Measurements from ENCODE around the gene CTIF.

The CTIF gene

DNA sequence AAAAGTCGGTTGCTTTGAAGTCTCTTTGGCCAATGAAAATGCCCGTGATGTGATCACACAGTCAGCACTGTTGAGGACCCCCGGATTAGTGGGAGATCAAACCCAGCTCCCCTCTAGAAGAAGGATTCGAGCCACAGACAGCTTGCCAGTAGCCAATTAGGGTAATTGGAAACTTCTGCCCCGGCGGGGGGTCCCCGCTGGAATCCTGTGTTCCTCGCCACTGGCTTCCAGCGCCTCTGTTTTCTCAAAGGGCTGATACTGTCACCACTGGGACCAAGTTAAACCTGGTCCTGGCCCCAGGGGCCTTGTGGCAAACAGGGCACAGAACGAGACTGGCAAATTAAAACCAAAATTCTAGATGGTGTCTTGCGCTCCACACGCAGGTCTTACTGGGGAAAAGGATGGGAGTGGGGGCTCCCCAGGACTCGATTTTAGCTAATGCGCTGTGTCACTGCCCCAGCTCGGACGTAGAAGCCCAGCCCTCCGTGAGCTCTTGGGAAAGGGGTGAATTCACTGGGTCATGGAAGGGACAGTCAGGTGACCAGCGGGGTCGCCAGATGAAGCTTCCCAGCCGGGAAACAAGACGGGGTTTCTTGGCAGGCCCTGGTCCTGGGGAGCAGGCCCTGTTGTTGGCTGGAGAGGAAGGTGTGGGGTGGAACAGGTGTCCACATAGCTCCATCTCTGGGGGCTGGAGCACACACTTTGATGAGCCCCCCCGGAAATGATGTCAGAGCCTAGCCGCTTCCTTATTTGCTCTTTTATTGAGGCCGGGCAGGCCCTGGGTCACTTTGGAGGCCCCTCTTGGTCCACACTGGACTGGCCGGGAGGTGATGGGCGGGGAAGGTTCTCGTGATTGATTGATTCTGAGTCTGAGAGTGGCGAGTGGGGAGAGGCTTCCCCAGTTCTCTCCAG is 321.7 kb downstream of the CTIF start:
- H3K4me3 ChIP-seq (ENCODE audit: low read length), result no peak overlapping the region
- H4K20me1 ChIP-seq (ENCODE audit: insufficient read depth, low read length), result no peaks in the 10 kb centered on the region
- H3K9ac ChIP-seq (ENCODE audit: low read length), result no peak overlapping the region
- no peak overlapping the region for H3K4me2 ChIP-seq (ENCODE audit: low read length)
- peaks cover 3% of the 10 kb centered on the region for H3K4me1 ChIP-seq (ENCODE audit: low read length)
- H3K27me3 ChIP-seq (ENCODE audit: low read depth, low read length), result no peaks in the 10 kb centered on the region
- H3K36me3 ChIP-seq (replicated peaks; ENCODE audit: low read depth, low read length), result peaks cover 4% of the 10 kb centered on the region
- TF ChIP-seq EZH2phosphoT487 (IDR thresholded peaks at IDR 0.05; ENCODE audit: low read depth), result no peak
- TF ChIP-seq, protein P1, sequence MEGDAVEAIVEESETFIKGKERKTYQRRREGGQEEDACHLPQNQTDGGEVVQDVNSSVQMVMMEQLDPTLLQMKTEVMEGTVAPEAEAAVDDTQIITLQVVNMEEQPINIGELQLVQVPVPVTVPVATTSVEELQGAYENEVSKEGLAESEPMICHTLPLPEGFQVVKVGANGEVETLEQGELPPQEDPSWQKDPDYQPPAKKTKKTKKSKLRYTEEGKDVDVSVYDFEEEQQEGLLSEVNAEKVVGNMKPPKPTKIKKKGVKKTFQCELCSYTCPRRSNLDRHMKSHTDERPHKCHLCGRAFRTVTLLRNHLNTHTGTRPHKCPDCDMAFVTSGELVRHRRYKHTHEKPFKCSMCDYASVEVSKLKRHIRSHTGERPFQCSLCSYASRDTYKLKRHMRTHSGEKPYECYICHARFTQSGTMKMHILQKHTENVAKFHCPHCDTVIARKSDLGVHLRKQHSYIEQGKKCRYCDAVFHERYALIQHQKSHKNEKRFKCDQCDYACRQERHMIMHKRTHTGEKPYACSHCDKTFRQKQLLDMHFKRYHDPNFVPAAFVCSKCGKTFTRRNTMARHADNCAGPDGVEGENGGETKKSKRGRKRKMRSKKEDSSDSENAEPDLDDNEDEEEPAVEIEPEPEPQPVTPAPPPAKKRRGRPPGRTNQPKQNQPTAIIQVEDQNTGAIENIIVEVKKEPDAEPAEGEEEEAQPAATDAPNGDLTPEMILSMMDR (IDR thresholded peaks at IDR 0.05; ENCODE audit: low read depth, low read length), result no peak
- H3K9me3 ChIP-seq (ENCODE audit: insufficient read depth, low read length), result no peaks in the 10 kb centered on the region
- no peaks in the 10 kb centered on the region for H3K79me2 ChIP-seq (ENCODE audit: low read length)
- H2AFZ ChIP-seq (ENCODE audit: low read depth, low read length), result no peak overlapping the region
- no peak overlapping the region for H3K27ac ChIP-seq (ENCODE audit: low read length)

DNA sequence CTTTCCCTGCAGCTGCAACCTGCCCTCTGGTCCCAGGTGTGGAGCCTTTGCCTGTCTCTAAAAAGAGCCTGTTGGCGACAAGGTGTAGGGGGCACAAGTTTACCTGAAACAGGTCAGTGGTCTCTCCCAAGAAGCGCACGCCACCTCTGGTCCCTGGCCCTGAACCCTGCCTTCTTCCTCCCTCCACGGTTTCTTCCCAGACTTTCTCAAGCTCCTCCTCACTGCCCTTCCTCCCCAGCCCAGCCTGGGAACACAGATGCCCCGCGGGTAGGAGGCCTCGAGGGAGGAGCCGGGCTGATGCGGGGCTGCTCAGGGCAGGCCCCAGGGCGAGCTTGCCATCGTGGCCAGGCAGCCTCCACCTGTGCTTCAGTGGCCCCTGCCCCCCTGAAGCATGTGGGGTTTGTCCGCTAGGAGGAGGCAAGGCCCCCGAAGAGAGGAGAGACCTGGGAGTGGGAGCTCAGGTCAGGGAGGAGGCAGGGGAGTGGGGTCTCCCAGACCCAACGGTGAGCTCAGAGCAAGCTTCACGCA is 322.4 kb downstream of the CTIF start:
- H3K9ac ChIP-seq (ENCODE audit: low read length), result no peak overlapping the region
- no peak overlapping the region for H3K4me2 ChIP-seq (ENCODE audit: low read length)
- no peak overlapping the region for H3K27ac ChIP-seq (ENCODE audit: low read length)
- no peaks in the 10 kb centered on the region for H3K9me3 ChIP-seq (ENCODE audit: insufficient read depth, low read length)
- no peak for TF ChIP-seq EZH2phosphoT487 (IDR thresholded peaks at IDR 0.05; ENCODE audit: low read depth)
- TF ChIP-seq, protein P1 (IDR thresholded peaks at IDR 0.05; ENCODE audit: low read depth, low read length), result no peak
- H3K27me3 ChIP-seq (ENCODE audit: low read depth, low read length), result no peaks in the 10 kb centered on the region
- H3K4me1 ChIP-seq (ENCODE audit: low read length), result peaks cover under 1% of the 10 kb centered on the region; the same call in 1 of the 2 replicates
- peaks cover 9% of the 10 kb centered on the region for H3K36me3 ChIP-seq (replicated peaks; ENCODE audit: low read depth, low read length)
- H4K20me1 ChIP-seq (ENCODE audit: insufficient read depth, low read length), result no peaks in the 10 kb centered on the region
- H3K4me3 ChIP-seq (ENCODE audit: low read length), result no peak overlapping the region
- no peak overlapping the region for H2AFZ ChIP-seq (ENCODE audit: low read depth, low read length)
- H3K79me2 ChIP-seq (ENCODE audit: low read length), result no peaks in the 10 kb centered on the region

DNA sequence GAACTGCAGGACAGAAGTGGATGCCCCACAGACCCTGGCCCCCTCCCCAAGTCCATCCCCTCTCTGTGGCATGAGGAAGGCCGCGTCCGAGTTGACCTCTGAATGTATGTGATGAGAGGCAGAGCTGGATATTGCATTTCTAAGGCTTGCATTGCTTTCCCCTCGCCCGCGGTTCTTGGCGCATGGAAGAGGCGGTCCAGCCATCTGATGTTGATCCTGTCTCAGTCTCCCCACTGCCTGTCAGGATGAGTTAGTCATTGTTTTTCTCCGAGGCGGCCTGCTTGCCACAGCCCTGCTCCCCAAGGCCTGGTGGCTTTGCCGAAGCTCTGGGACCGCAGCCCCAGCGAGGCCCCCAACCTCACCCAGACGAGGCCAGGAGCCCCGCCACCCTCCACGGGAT is 323.3 kb downstream of the CTIF start:
- H3K36me3 ChIP-seq (replicated peaks; ENCODE audit: low read depth, low read length), result peaks cover 10% of the 10 kb centered on the region
- H3K4me2 ChIP-seq (ENCODE audit: low read length), result no peak overlapping the region
- no peaks in the 10 kb centered on the region for H3K27me3 ChIP-seq (ENCODE audit: low read depth, low read length)
- H2AFZ ChIP-seq (ENCODE audit: low read depth, low read length), result no peak overlapping the region
- no peak for TF ChIP-seq EZH2phosphoT487 (IDR thresholded peaks at IDR 0.05; ENCODE audit: low read depth)
- TF ChIP-seq, protein P1 (IDR thresholded peaks at IDR 0.05; ENCODE audit: low read depth, low read length), result no peak
- no peaks in the 10 kb centered on the region for H3K9me3 ChIP-seq (ENCODE audit: insufficient read depth, low read length)
- H3K27ac ChIP-seq (ENCODE audit: low read length), result no peak overlapping the region
- no peak overlapping the region for H3K9ac ChIP-seq (ENCODE audit: low read length)
- H3K4me1 ChIP-seq (ENCODE audit: low read length), result no peaks in the 10 kb centered on the region
- H3K4me3 ChIP-seq (ENCODE audit: low read length), result no peak overlapping the region
- H3K79me2 ChIP-seq (ENCODE audit: low read length), result no peaks in the 10 kb centered on the region
- no peaks in the 10 kb centered on the region for H4K20me1 ChIP-seq (ENCODE audit: insufficient read depth, low read length)

DNA sequence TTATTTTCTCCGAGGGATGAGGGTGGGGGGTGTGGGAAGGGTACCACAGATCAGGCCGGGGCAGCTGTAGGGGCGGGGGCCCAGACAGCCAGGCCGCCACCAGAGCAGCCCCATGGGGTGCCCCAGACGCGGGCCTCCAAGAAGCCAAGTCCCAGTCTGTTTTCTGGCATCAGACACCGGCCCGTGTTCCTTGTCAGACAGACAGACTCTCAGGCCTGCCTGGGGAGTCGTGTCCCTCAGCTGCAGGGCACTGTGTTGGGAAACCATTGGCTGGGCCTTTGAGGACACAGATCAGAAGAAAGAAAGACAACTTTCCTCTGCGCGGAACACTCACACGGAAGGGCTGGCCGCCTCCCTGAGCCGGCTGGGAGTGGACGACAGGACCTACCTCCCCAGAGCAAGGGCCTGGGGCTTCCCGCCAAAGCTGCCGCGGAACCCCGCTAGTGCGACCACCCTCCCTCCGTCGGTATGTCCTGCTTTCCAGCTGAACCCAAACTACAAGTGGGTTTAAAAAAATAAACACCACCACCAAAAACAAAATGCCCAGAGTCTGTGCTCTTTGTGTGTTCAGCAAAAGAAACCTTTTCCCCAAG is 323.9 kb downstream of the CTIF start:
- Histone ChIP-seq H3K4me2 (ENCODE audit: low read length) (no peak overlapping the region), H3K27me3 (ENCODE audit: low read depth, low read length) (no peaks in the 10 kb centered on the region), H3K36me3 (replicated peaks; ENCODE audit: low read depth, low read length) (peaks cover 10% of the 10 kb centered on the region), H3K4me1 (ENCODE audit: low read length) (peaks cover under 1% of the 10 kb centered on the region), H4K20me1 (ENCODE audit: insufficient read depth, low read length) (no peaks in the 10 kb centered on the region), H2AFZ (ENCODE audit: low read depth, low read length) (no peak overlapping the region), H3K27ac (ENCODE audit: low read length) (no peak overlapping the region), H3K79me2 (ENCODE audit: low read length) (no peaks in the 10 kb centered on the region), H3K9me3 (ENCODE audit: insufficient read depth, low read length) (no peaks in the 10 kb centered on the region), H3K4me3 (ENCODE audit: low read length) (no peak overlapping the region), H3K9ac (ENCODE audit: low read length) (no peak overlapping the region)
- TF ChIP-seq EZH2phosphoT487 (IDR thresholded peaks at IDR 0.05; ENCODE audit: low read depth), result no peak
- TF ChIP-seq, protein P1 (IDR thresholded peaks at IDR 0.05; ENCODE audit: low read depth, low read length), result no peak
